ENCODE results near the gene MANSC1. TPM values are rescaled to one million over a fixed set of nuclear protein-coding genes. Genes with fewer than 3 reads are reported as not detected.

MANSC1 gene
- total RNA-seq, 1 experiment from 2014 or later = 9.1 TPM

DNA sequence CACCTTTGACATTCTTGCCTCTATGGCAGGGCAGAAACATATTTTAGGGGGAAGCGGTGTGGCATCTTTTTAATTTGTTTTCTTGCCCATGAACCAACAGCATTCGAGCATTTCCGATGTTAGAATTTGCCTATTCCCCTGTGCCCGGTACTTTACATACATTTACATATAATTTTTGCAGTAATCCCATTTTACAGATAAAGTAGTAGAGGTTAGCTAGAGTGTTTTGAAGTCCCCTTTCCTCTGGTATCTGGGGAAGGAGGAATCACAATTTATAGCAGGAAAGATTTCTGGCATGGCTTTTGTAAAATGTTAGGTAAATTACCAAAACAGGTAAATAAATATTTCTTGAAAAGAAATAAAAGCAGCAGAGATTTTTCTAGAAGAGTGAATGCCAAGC lies 8.5 kb upstream of the MANSC1 start:
- H3K36me3 Mint-ChIP-seq (ENCODE audit: insufficient read depth in 1 of 3, low read depth in 3 of 3) = no peaks in the 10 kb centered on the region; a peak in 2 of 7 replicates
- peak overlapping the region in 1 of 2 experiments; percentile 85; a peak in 2 of 5 replicates for H3K4me3 Mint-ChIP-seq
- H2AFZ ChIP-seq (ENCODE audit: low read length) = no peak overlapping the region
- no peak overlapping the region for H2BK120ac ChIP-seq (ENCODE audit: low read depth, low read length, poor library complexity, severe bottlenecking)
- H4K5ac ChIP-seq (ENCODE audit: insufficient read length, low read depth, low read length) = no peak overlapping the region
- H2BK5ac ChIP-seq (ENCODE audit: insufficient read length, low read length) = no peak overlapping the region
- H4K8ac ChIP-seq (replicated peaks; ENCODE audit: insufficient read length, low read depth, low read length) = no peak overlapping the region
- H3K27ac Mint-ChIP-seq = no peak overlapping the region
- no peak overlapping the region for H3K27ac ChIP-seq (ENCODE audit: insufficient read length, low read depth, low read length)
- H3T11ph ChIP-seq (ENCODE audit: low read length) = no peak overlapping the region
- no peak overlapping the region for H3K4ac ChIP-seq (ENCODE audit: low read depth, low read length)
- no peak overlapping the region for H3K9ac ChIP-seq (ENCODE audit: extremely low read depth, insufficient read length, low read length)
- H3K4me1 ChIP-seq (ENCODE audit: insufficient read depth, low read length) = no peaks in the 10 kb centered on the region
- H3K4me2 ChIP-seq (ENCODE audit: insufficient read depth, insufficient read length, low read length) = no peak overlapping the region
- H3K9me3 ChIP-seq (ENCODE audit: control insufficient read depth, low read depth, low read length) = no peaks in the 10 kb centered on the region
- no peaks in the 10 kb centered on the region for H3K9me3 Mint-ChIP-seq
- no peak overlapping the region for H3K18ac ChIP-seq (ENCODE audit: insufficient read length, low read depth, low read length)
- no peak for DNase-seq
- no peak overlapping the region for H2BK20ac ChIP-seq (ENCODE audit: low read depth, low read length, poor library complexity, severe bottlenecking)
- no peak overlapping the region for H4K91ac ChIP-seq (ENCODE audit: insufficient read length, low read depth, low read length)
- H4K20me1 ChIP-seq (ENCODE audit: control insufficient read depth, insufficient read depth, insufficient read length) = no peaks in the 10 kb centered on the region
- H2BK15ac ChIP-seq (ENCODE audit: low read depth, low read length) = no peak overlapping the region
- no peaks in the 10 kb centered on the region for H3K27me3 ChIP-seq (ENCODE audit: insufficient read depth, low read length)
- peaks cover 10% of the 10 kb centered on the region for H3K23me2 ChIP-seq (ENCODE audit: insufficient read length, low read depth, low read length, poor library complexity, severe bottlenecking)
- TF ChIP-seq, protein P1, sequence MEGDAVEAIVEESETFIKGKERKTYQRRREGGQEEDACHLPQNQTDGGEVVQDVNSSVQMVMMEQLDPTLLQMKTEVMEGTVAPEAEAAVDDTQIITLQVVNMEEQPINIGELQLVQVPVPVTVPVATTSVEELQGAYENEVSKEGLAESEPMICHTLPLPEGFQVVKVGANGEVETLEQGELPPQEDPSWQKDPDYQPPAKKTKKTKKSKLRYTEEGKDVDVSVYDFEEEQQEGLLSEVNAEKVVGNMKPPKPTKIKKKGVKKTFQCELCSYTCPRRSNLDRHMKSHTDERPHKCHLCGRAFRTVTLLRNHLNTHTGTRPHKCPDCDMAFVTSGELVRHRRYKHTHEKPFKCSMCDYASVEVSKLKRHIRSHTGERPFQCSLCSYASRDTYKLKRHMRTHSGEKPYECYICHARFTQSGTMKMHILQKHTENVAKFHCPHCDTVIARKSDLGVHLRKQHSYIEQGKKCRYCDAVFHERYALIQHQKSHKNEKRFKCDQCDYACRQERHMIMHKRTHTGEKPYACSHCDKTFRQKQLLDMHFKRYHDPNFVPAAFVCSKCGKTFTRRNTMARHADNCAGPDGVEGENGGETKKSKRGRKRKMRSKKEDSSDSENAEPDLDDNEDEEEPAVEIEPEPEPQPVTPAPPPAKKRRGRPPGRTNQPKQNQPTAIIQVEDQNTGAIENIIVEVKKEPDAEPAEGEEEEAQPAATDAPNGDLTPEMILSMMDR (conservative IDR thresholded peaks at IDR 0.05) = no peak
- no CpG with 5 or more reads among the region's 4 CpGs for WGBS (ENCODE audit: extremely low coverage, insufficient read length, low lambda C conversion rate)
- 0 out of 2 replicates have a peak, but pooled peaks cover 2% of the 10 kb centered on the region for H3K79me2 ChIP-seq (ENCODE audit: insufficient read depth, low read length)
- H2BK12ac ChIP-seq (ENCODE audit: insufficient read length, low read depth, low read length) = no peak overlapping the region
- H3K4me1 Mint-ChIP-seq = peaks cover 25 to 27% of the 10 kb centered on the region in 2 experiments
- no peaks in the 10 kb centered on the region for H3K27me3 Mint-ChIP-seq (ENCODE audit: low read depth)
- H3K79me1 ChIP-seq (ENCODE audit: insufficient read depth, low read depth, low read length, poor library complexity, severe bottlenecking) = no peaks in the 10 kb centered on the region
- H3K56ac ChIP-seq (ENCODE audit: insufficient read length, low read depth, low read length) = no peak overlapping the region
- H2AK5ac ChIP-seq (ENCODE audit: insufficient read length, low read length) = no peak overlapping the region
- H3K23ac ChIP-seq (ENCODE audit: insufficient read length, low read depth, low read length) = no peak overlapping the region
- H3K14ac ChIP-seq (ENCODE audit: insufficient read depth, low read length) = no peak overlapping the region
